ENCODE results near the gene TIMM50.

The TIMM50 gene

GRCh38 chr19:39539165-39539517, 58.5 kb downstream of the TIMM50 start:
- no peak for DNase-seq

GRCh38 chr19:39539518-39540332, 59.1 kb downstream of the TIMM50 start, which contains the start of gene EID2:
TSS of gene EID2 (minus strand) at chr19:39540161. CDS start at chr19:39540079, 82 bp downstream.
- peak; percentile 87 for DNase-seq

- no peak for DNase-seq
Measured at GRCh38 chr19:39540333-39540673, 59.7 kb downstream of the TIMM50 start.

Data from NCI-H774 (cell line).